Hepatocyte (in vitro differentiated cells): ENCODE data around the gene VPS13D. TPM values are rescaled to one million over a fixed set of nuclear protein-coding genes. Genes with fewer than 3 reads are reported as not detected.
"Not testable (repeated sequence)": the region's sequence is repeated elsewhere in the genome, so short reads cannot be mapped to it uniquely, and the experiment has no call there.

Source experiments
- DNase-seq: peaks from one replicate; pipeline ENCODE4 v3.0.0-alpha.2; 2016; ENCODE audit warnings: low spot score
- H2AFZ ChIP-seq: fragments of 200-600 bp; sonication (generic); 2 replicates; pipeline ENCODE4 v1.6.0; 2016; ENCODE audit warnings: antibody characterized with exemption, mild to moderate bottlenecking
- H3K27ac ChIP-seq: fragments of 200-600 bp; sonication (generic); 2 replicates; pipeline ENCODE4 v1.5.1; 2016; ENCODE audit warnings: mild to moderate bottlenecking
- H3K27me3 ChIP-seq: fragments of 200-600 bp; sonication (generic); 2 replicates; pipeline ENCODE4 v1.6.1; 2016
- H3K36me3 ChIP-seq: fragments of 200-600 bp; sonication (generic); replicated peaks from 2 replicates; pipeline ENCODE4 v1.5.1; 2016; ENCODE audit warnings: low read depth; ENCODE audit not compliant: insufficient read depth
- H3K4me1 ChIP-seq: fragments of 200-600 bp; sonication (generic); 2 replicates; pipeline ENCODE4 v1.5.1; 2016; ENCODE audit warnings: mild to moderate bottlenecking, moderate library complexity; ENCODE audit not compliant: insufficient read depth
- H3K4me2 ChIP-seq: fragments of 200-600 bp; sonication (generic); 2 replicates; pipeline ENCODE4 v1.6.0; 2016
- H3K4me3 ChIP-seq: fragments of 200-600 bp; sonication (generic); 2 replicates; pipeline ENCODE4 v1.5.1; 2016; ENCODE audit warnings: mild to moderate bottlenecking
- H3K79me2 ChIP-seq: fragments of 200-600 bp; sonication (generic); 2 replicates; pipeline ENCODE4 v1.6.0; 2017; ENCODE audit warnings: mild to moderate bottlenecking
- H3K9me2 ChIP-seq: fragments of 200-600 bp; sonication (generic); replicated peaks from 2 replicates; pipeline ENCODE4 v1.6.0; 2017; ENCODE audit warnings: mild to moderate bottlenecking; ENCODE audit not compliant: insufficient read depth
- H3K9me3 ChIP-seq: fragments of 200-600 bp; sonication (generic); 2 replicates; pipeline ENCODE4 v1.5.1; 2016; ENCODE audit warnings: low read depth, mild to moderate bottlenecking
- H4K20me1 ChIP-seq: fragments of 200-600 bp; sonication (generic); 2 replicates; pipeline ENCODE4 v1.6.0; 2016; ENCODE audit warnings: mild to moderate bottlenecking; ENCODE audit not compliant: insufficient read depth, poor library complexity, severe bottlenecking
- EZH2 ChIP-seq: fragments of 200-600 bp; sonication (generic); IDR thresholded peaks from 2 replicates; pipeline ENCODE4 v1.6.1; 2016; ENCODE audit warnings: antibody characterized with exemption, mild to moderate bottlenecking, borderline replicate concordance
- EZH2phosphoT487 ChIP-seq: fragments of 200-600 bp; sonication (generic); IDR thresholded peaks from one replicate; pipeline ENCODE4 v1.6.1; 2018; ENCODE audit warnings: antibody characterized with exemption, mild to moderate bottlenecking, low read depth, moderate library complexity; ENCODE audit not compliant: unreplicated experiment, severe bottlenecking
- WGBS: methylation state at CpG from one replicate; pipeline ENCODE4 v1.1.6; 2016; ENCODE audit warnings: low lambda C conversion rate; ENCODE audit errors: missing lambda C conversion rate; 5-methylcytosine and 5-hydroxymethylcytosine counted together
- polyA plus RNA-seq: library from polyadenylated mRNA; unstranded; fragments of >200 nt; fragmentation: Nextera tagmentation; extraction: Ambion mirVana; gene quantifications from 2 replicates; pipeline ENCODE4 v1.2.1, GENCODE V29; 2016
- total RNA-seq: library from RNA; depleted of rRNA; stranded (reverse); fragments of >200 nt; gene quantifications from 2 replicates; pipeline ENCODE4 v1.2.3, GENCODE V29; 2014
- TF ChIP-seq, protein P1 (sequence below): fragments of 200-600 bp; sonication (generic); IDR thresholded peaks from 2 replicates; pipeline ENCODE4 v1.5.1; 2016; ENCODE audit warnings: antibody characterized with exemption, mild to moderate bottlenecking; ENCODE audit not compliant: poor library complexity

Gene VPS13D
- total and polyA plus RNA-seq, 2 experiments from 2014 or later, result 7.3 to 32.2 TPM

- no peak for DNase-seq
- 93% methylated on average over 4 of the region's 4 CpGs for WGBS
- H3K9me3 ChIP-seq, result no peaks in the 10 kb centered on the region
Measured at GRCh38 chr1:12219800-12220199, 10.0 kb upstream of the VPS13D start.

GRCh38 chr1:12220890-12221289 is 8.9 kb upstream of the VPS13D start:
- DNase-seq, result no peak
- Histone ChIP-seq H3K9me3 (no peaks in the 10 kb centered on the region), H3K9me2 (no peaks in the 10 kb centered on the region), H4K20me1 (no peaks in the 10 kb centered on the region), H3K27ac (no peak overlapping the region), H3K4me2 (no peak overlapping the region), H3K27me3 (no peaks in the 10 kb centered on the region), H3K36me3 (no peaks in the 10 kb centered on the region), H3K4me1 (no peaks in the 10 kb centered on the region), H3K4me3 (no peak overlapping the region), H2AFZ (no peak overlapping the region), H3K79me2 (no peaks in the 10 kb centered on the region)
- 82% methylated on average over 2 of the region's 2 CpGs for WGBS
- TF ChIP-seq, protein P1, sequence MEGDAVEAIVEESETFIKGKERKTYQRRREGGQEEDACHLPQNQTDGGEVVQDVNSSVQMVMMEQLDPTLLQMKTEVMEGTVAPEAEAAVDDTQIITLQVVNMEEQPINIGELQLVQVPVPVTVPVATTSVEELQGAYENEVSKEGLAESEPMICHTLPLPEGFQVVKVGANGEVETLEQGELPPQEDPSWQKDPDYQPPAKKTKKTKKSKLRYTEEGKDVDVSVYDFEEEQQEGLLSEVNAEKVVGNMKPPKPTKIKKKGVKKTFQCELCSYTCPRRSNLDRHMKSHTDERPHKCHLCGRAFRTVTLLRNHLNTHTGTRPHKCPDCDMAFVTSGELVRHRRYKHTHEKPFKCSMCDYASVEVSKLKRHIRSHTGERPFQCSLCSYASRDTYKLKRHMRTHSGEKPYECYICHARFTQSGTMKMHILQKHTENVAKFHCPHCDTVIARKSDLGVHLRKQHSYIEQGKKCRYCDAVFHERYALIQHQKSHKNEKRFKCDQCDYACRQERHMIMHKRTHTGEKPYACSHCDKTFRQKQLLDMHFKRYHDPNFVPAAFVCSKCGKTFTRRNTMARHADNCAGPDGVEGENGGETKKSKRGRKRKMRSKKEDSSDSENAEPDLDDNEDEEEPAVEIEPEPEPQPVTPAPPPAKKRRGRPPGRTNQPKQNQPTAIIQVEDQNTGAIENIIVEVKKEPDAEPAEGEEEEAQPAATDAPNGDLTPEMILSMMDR, result no peak
- TF ChIP-seq EZH2 (no peak), EZH2phosphoT487 (no peak)

More at GRCh38 chr1:12219800-12220199, 10.0 kb upstream of the VPS13D start:
- Histone ChIP-seq H4K20me1 (no peaks in the 10 kb centered on the region), H3K9me2 (no peaks in the 10 kb centered on the region), H3K4me2 (no peak overlapping the region), H3K27me3 (no peaks in the 10 kb centered on the region), H3K36me3 (no peaks in the 10 kb centered on the region), H3K79me2 (no peaks in the 10 kb centered on the region), H3K27ac (no peak overlapping the region), H3K4me1 (no peaks in the 10 kb centered on the region), H2AFZ (no peak overlapping the region), H3K4me3 (no peak overlapping the region)
- no peak for TF ChIP-seq EZH2

DNA sequence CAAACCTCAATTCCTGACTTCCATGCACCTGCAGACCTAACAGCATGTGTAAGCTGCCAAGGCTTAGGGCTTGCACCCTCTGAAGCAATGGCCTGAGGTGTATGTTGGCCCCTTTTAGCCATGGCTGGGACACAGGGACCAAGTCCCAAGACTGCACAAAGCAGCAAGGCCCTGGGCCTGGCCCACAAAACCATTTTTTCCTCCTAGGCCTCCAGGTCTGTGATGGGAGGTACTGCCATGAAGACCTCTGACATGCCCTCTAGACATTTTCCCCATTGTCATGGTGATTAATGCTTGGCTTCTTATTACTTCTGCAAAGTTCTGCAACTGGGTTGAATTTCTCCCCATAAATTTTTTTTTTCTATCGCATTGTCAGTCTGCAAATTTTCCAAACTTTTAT is 7.1 kb upstream of the VPS13D start:
- not testable (repeated sequence) for H4K20me1 ChIP-seq, H3K27ac ChIP-seq, H3K4me1 ChIP-seq, H3K4me2 ChIP-seq, H3K9me3 ChIP-seq, H2AFZ ChIP-seq, H3K27me3 ChIP-seq, H3K9me2 ChIP-seq, DNase-seq, H3K4me3 ChIP-seq, H3K36me3 ChIP-seq, H3K79me2 ChIP-seq
- 100% methylated on average over 1 of the region's 1 CpG for WGBS

- 85% methylated on average over 6 of the region's 6 CpGs for WGBS
- H3K9me2 ChIP-seq, H3K36me3 ChIP-seq, H3K27ac ChIP-seq, H3K79me2 ChIP-seq, H3K4me2 ChIP-seq, H3K9me3 ChIP-seq, H2AFZ ChIP-seq, H3K27me3 ChIP-seq, H3K4me1 ChIP-seq, H4K20me1 ChIP-seq, DNase-seq, H3K4me3 ChIP-seq: not testable (repeated sequence)
Measured at GRCh38 chr1:12224092-12224491, 5.7 kb upstream of the VPS13D start.

GRCh38 chr1:12228979-12229378 is 851 bp upstream of the VPS13D start:
- Histone ChIP-seq H3K36me3 (no peaks in the 10 kb centered on the region), H3K27ac (no peak overlapping the region), H3K4me1 (peaks cover 7% of the 10 kb centered on the region), H2AFZ (no peak overlapping the region), H3K4me2 (no peak overlapping the region), H3K9me2 (no peaks in the 10 kb centered on the region), H3K27me3 (no peaks in the 10 kb centered on the region), H3K4me3 (no peak overlapping the region), H4K20me1 (no peaks in the 10 kb centered on the region), H3K79me2 (peaks cover 40% of the 10 kb centered on the region), H3K9me3 (no peaks in the 10 kb centered on the region)
- WGBS, result 91% methylated on average over 7 of the region's 7 CpGs
- TF ChIP-seq, protein P1, result no peak
- no peak for DNase-seq
